GM18867 (cell line): ENCODE results near the gene JAK1.
"Not testable (repeated sequence)": the region's sequence is repeated elsewhere in the genome, so short reads cannot be mapped to it uniquely, and the experiment has no call there.

ENCODE experiments used
- ATAC-seq: cut with Tn5 transposase; IDR thresholded peaks from one replicate; pipeline ENCODE4 v1.9.1; 2021; ENCODE audit warnings: mild to moderate bottlenecking, moderate library complexity; ENCODE audit not compliant: unreplicated experiment

Gene JAK1

GRCh38 chr1:64950284-64950809 is 16.0 kb downstream of the JAK1 start:
- no peak for ATAC-seq

DNA sequence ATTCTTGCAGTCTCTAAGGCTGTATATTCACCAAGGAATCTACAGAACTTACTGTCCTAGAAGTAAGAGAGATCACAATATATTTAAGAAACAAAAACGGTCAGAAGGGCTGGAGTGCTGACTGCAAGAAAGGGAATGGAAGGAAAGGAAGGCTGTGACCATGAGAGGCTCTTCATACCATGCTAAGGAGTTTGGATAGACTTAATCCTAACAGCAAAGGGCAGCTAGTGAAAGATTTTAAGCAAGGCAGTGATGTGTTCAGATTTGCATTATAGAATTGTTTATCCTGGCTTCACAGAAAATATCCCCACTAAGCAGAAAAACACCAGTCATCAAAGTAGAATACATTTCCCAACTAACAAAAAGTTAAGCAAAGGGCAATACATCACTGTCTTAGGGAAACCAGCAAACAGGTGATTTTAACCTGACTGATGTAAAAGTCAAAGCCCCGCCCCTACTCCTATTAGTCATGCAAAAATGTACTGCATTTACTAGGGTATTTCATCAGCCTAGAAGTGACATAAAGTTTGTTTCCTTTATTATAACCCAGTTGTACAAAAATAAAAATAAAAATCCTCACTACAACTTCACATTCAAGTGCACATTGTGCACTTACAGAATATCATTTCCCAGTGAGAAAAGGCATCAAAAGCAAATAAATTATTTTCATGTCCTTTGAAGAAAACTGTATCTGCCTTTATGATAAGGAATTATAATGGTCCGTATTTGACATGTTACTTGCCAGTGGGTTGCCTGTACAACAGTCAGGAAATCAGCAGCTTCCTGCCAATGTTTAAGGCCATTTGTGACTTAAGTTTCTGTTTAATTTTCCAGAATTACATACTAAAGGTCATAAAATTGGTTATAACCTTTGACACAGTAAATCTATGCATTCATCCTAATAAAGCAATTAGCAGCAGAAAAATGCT is 17.2 kb downstream of the JAK1 start:
- ATAC-seq: no peak

GRCh38 chr1:64948216-64948615 is 18.1 kb downstream of the JAK1 start:
- ATAC-seq: no peak

GRCh38 chr1:64946916-64947315 is 19.4 kb downstream of the JAK1 start:
- ATAC-seq: no peak

GRCh38 chr1:64944913-64945312 is 21.4 kb downstream of the JAK1 start:
- no peak for ATAC-seq

- ATAC-seq: no peak
Measured at GRCh38 chr1:64942675-64943074, 23.7 kb downstream of the JAK1 start.

DNA sequence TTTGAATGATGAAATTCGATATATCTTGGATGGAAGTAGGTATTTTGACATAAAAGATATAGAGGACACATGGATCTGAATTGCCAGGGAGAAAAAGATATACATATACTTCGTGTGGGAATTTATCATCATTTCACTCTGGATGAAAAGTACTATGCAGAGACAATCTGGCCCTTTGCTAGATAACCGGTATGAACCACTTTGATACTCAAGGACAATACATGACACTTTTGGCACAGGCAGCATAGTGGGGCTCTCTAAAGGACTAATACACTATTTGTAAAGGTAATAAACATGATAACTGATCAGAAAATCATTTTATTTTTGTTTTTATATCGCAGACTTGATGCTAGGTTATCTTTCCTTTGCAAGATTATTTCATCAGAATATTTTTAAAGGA is 24.2 kb downstream of the JAK1 start:
- no peak for ATAC-seq

DNA sequence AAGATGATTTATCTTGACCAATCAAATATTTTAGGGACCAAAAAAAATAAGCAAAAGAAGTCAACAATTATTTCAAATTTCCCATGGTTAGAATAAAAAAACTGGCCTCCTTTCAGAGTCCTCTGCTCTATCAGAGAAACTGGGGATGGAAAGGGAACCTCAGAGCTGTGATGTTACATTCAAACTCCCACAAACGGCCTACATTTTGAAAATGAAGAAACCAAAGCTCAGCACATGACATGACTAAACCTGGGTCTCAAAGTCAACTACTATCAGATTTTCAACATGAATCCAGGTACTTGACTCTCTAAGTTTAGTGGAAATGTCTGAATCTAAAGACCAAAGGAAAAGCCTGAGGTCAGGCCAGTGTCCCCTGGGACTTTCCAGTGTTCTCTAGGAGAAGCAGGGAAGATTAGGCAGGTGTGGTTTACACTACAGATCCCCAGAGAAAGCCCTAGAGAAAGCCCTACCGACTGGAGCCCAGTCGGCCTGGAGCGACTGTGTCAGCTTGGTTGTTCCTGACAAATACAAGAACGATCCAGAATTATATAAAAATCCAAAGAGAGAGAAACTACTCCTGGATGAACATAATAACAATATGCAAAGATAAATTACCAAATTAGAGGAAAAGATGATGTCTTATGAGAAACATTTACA is 24.8 kb downstream of the JAK1 start:
- ATAC-seq: no peak

DNA sequence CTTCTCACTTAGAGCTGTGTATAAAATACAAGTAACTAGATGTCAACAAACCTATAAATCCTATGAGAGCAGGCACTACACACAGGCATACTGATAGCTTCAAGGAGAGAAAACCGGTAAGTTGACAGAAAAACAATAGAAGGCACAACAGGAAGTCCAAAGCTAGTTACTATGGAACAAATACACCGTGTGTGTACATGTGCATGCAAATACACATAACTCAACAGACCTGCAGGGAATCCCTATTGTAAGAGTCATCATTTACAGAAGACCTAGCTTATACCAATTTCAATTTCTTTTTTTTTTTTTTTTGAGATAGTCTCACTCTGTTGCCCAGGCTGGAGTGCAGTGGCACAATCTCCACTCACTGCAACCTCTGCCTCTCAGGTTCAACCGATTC is 26.3 kb downstream of the JAK1 start:
- no peak for ATAC-seq

GRCh38 chr1:64938991-64939390 is 27.4 kb downstream of the JAK1 start:
- ATAC-seq: no peak

DNA sequence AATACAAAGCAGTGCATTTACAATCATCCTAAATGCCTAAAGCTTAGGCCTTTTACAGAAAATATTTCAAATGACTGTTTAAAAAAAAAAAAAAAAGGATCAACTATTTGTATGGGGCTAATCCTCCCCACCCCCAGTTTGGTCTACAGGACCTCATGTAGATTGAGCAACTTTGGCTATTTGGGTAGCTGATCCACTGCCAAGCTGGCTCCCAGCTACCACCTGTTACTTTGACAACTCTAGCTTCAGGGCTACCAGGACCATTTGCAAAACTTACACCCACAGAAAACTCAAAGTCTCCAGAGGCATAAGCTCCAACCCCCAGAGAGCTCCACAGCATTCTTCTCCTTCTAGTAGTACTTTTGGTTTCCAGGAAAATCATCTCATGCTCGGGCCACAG is 29.4 kb downstream of the JAK1 start:
- ATAC-seq: no peak

GRCh38 chr1:64935551-64936155 is 30.7 kb downstream of the JAK1 start:
- no peak for ATAC-seq

- no peak for ATAC-seq
Measured at GRCh38 chr1:64934878-64935275, 31.5 kb downstream of the JAK1 start.

GRCh38 chr1:64934115-64934877 is 32.1 kb downstream of the JAK1 start:
- ATAC-seq: no peak

DNA sequence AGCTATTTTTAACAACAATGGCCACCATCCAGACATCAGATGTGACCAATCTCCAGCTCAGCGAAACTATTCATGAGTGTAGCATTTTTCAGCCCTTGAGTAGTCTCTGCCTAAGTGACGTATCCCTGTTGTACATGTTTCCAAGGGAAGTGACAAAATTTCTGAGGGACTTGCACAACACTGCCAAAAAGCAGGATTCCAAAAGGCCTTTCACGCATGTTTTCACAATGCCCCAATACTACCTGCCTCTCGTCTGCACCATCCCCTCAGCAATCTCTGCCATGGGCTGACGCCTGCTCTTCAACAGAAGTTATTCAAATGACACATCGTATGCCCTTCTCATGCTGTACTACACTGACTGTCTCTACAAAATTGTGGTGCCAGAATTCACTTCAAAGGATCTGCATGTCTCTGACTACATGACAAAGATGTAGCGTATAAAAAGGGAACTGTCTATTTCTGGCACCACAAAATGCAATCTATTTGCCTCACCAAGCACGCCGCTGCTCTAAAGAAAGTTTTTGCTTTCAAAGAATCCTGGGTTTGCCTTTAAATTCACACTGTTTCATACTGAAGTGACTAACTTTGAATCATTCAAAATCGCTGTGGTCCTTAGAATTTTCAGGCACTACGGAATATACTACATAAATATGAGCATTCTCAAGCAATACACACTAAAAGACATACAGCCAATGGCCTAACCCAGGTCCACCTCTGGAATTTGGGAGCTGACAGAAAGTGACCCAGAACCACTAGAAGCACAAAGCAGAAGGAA is 32.9 kb downstream of the JAK1 start:
- no peak for ATAC-seq

- ATAC-seq: no peak
Measured at GRCh38 chr1:64932962-64933295, 33.4 kb downstream of the JAK1 start.

DNA sequence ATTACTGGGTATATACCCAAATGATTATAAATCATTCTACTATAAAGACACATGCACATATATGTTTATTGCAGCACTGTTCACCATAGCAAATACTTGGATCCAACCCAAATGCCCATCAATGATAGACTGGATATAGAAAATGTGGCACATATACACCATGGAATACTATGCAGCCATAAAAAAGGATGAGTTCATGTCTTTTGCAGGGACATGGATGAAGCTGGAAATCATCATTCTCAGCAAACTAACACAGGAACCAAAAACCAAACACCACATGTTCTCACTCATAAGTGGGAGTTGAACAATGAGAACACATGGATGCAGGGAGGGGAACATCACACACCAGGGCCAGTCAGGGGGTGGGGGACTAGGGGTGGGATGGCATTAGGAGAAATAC is 35.7 kb downstream of the JAK1 start:
- not testable (repeated sequence) for ATAC-seq

- no peak for ATAC-seq
Measured at GRCh38 chr1:64929221-64929620, 37.1 kb downstream of the JAK1 start.

DNA sequence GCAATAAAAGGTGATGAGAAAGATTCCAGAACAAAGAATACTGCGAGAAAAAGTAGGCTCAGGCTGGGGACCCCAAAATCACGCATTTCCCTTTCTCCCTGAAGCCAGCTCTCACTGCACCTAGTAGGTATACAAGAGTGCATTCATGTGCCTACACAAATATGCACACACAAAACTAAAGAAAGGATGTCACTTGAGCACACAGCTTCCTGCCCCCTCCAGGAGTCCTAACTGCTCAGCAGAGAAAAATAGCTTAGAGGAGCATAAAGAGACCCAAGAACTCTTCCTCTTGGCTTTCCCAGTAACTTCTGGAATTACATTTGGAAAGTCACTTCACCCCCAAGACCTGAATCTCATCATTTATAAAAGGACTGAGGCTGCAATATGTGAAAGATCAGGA is 38.0 kb downstream of the JAK1 start:
- ATAC-seq: no peak

- no peak for ATAC-seq
Measured at GRCh38 chr1:64925594-64925993, 40.8 kb downstream of the JAK1 start.
